ENCODE data around the gene PAM. TPM values are rescaled to one million over a fixed set of nuclear protein-coding genes. Genes with fewer than 3 reads are reported as not detected.

PAM gene
- total and polyA plus RNA-seq, 2 of the 8 experiments (the other 6 are each of a cell fraction or from before 2014, with no cell fraction given) = 30.4 to 67.8 TPM

- H3K4me2 ChIP-seq (ENCODE audit: insufficient read depth in 1 of 2, low read depth in 2 of 2, low read length in 2 of 2) = no peak overlapping the region
- no peak overlapping the region for H2BK120ac ChIP-seq (replicated peaks; ENCODE audit: low read depth, low read length)
- H3K14ac ChIP-seq (ENCODE audit: insufficient read length) = no peak overlapping the region
- no peak overlapping the region for H2BK15ac ChIP-seq (ENCODE audit: low read length)
- H2BK20ac ChIP-seq (ENCODE audit: low read length) = no peak overlapping the region
- no peak overlapping the region for H3K4ac ChIP-seq (replicated peaks; ENCODE audit: insufficient read length, low read depth, low read length)
- H3K23me2 ChIP-seq (ENCODE audit: low read depth, low read length) = no peaks in the 10 kb centered on the region
- no peak overlapping the region for H2BK12ac ChIP-seq (ENCODE audit: low read depth, low read length)
- no peak overlapping the region for H3K23ac ChIP-seq (ENCODE audit: insufficient read length)
- no peak overlapping the region for H2AK5ac ChIP-seq (ENCODE audit: low read depth, low read length)
- no peak overlapping the region for H4K91ac ChIP-seq (replicated peaks; ENCODE audit: insufficient read length, low read length)
- no peak overlapping the region for H4K8ac ChIP-seq (ENCODE audit: extremely low read depth, insufficient read depth, low read length)
- H3K27ac ChIP-seq (ENCODE audit: low read depth, low read length) = no peak overlapping the region
- no peaks in the 10 kb centered on the region for H3K27me3 ChIP-seq (replicated peaks in 1 of 4; ENCODE audit: control insufficient read depth in 3 of 4, extremely low read depth in 1 of 4, insufficient read depth in 3 of 4, low read length in 3 of 4)
- POLR2A ChIA-PET (ENCODE audit: partially characterized antibody) = no interaction called here
- peaks cover 0 to 8% (median 2%) of the 10 kb centered on the region in 4 experiments; a peak in 5 of 7 replicates for H3K4me1 ChIP-seq (replicated peaks in 1 of 4; ENCODE audit: control insufficient read depth in 3 of 4, insufficient read depth in 4 of 4, low read length in 3 of 4)
- H3K18ac ChIP-seq (ENCODE audit: extremely low read depth, low read length) = no peak overlapping the region
- H3K36me3 ChIP-seq (ENCODE audit: control insufficient read depth in 2 of 4, insufficient read depth in 4 of 4, low read length in 3 of 4) = no peaks in the 10 kb centered on the region
- FAIRE-seq (no peak), DNase-seq (ENCODE audit: low read depth in 1 of 2, low spot score in 2 of 2) (no peak)
- no peak overlapping the region for H3K4me3 ChIP-seq (ENCODE audit: extremely low read depth in 1 of 4, insufficient read depth in 2 of 4, low read depth in 3 of 4, low read length in 4 of 4)
- H3K9me3 ChIP-seq (ENCODE audit: insufficient read depth in 2 of 2, low read depth in 1 of 2, low read length in 1 of 2) = no peaks in the 10 kb centered on the region
- CTCF ChIA-PET (ENCODE audit: partially characterized antibody) = interaction anchor here (0.6 to 2.7 kb wide), 6 partner anchors 10 to 349 kb away, joined by 3 to 14 read pairs (median 4); no protein-coding TSS in a partner anchor
- no peaks in the 10 kb centered on the region for H4K20me1 ChIP-seq (replicated peaks in 1 of 2; ENCODE audit: control insufficient read depth in 1 of 2, insufficient read depth in 2 of 2, low read length in 2 of 2)
- no peak overlapping the region for H2AFZ ChIP-seq (ENCODE audit: low read length)
- no peak overlapping the region for H3K56ac ChIP-seq (replicated peaks; ENCODE audit: insufficient read length, low read depth, low read length)
- H3K79me1 ChIP-seq (ENCODE audit: low read depth, low read length) = no peaks in the 10 kb centered on the region
- peaks cover 0 to 3% of the 10 kb centered on the region in 2 experiments; a peak in 1 of 4 replicates for H3K79me2 ChIP-seq (ENCODE audit: control insufficient read depth in 1 of 2, insufficient read depth in 2 of 2, low read length in 2 of 2)
- no peak overlapping the region for H2BK5ac ChIP-seq (ENCODE audit: low read depth, low read length)
- no peak overlapping the region for H4K5ac ChIP-seq (ENCODE audit: insufficient read length, low read depth, low read length)
- no peak overlapping the region for H3K9ac ChIP-seq (replicated peaks in 1 of 4; ENCODE audit: extremely low read depth in 1 of 4, low read depth in 3 of 4, low read length in 3 of 4)
- no peak for TF ChIP-seq JUN (IDR thresholded peaks at IDR 0.05; ENCODE audit: low read depth, low read length)
- TF ChIP-seq USF2 (IDR thresholded peaks at IDR 0.05; ENCODE audit: low read length) = no peak
- no peak for TF ChIP-seq RAD21 (IDR thresholded peaks at IDR 0.05 in 1 of 2, conservative IDR thresholded peaks at IDR 0.05 in 1 of 2; ENCODE audit: low read depth in 2 of 2, low read length in 2 of 2)
- no peak for TF ChIP-seq BACH1 (IDR thresholded peaks at IDR 0.05; ENCODE audit: low read length)
- no peak for TF ChIP-seq TCF12 (IDR thresholded peaks at IDR 0.05; ENCODE audit: low read depth, low read length)
- no peak for TF ChIP-seq PHF8 (conservative IDR thresholded peaks at IDR 0.05; ENCODE audit: low read depth, low read length)
- TF ChIP-seq GABPA (IDR thresholded peaks at IDR 0.05; ENCODE audit: borderline replicate concordance, insufficient read depth, low read length) = no peak
- TF ChIP-seq SIN3A (conservative IDR thresholded peaks at IDR 0.05 in 1 of 2, IDR thresholded peaks at IDR 0.05 in 1 of 2; ENCODE audit: low read depth in 1 of 2, low read length in 2 of 2) = no peak
- no peak for TF ChIP-seq YY1 (IDR thresholded peaks at IDR 0.05; ENCODE audit: low read depth, low read length)
- no peak for TF ChIP-seq RNF2 (IDR thresholded peaks at IDR 0.05; ENCODE audit: borderline replicate concordance, low read depth, low read length, missing control alignments, poor library complexity, severe bottlenecking)
- TF ChIP-seq, protein P1, sequence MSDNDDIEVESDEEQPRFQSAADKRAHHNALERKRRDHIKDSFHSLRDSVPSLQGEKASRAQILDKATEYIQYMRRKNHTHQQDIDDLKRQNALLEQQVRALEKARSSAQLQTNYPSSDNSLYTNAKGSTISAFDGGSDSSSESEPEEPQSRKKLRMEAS (IDR thresholded peaks at IDR 0.05) = no peak
Measured at GRCh38 chr5:102790748-102791147, 35.6 kb downstream of the PAM start.

Data from H1 (cell line).